Upper lobe of right lung (tissue), 1 donor: ENCODE measurements around the gene PELO. TPM values are rescaled to one million over a fixed set of nuclear protein-coding genes. Genes with fewer than 3 reads are reported as not detected.

Experiments
- ATAC-seq: fragments of 200-7000 bp; cut with Tn5 transposase; one replicate; pipeline ENCODE4 v1.9.1; 2020; ENCODE audit warnings: mild to moderate bottlenecking, moderate library complexity
- DNase-seq: peaks from one replicate; pipeline ENCODE4 v3.0.0-alpha.2; 2020
- H3K27ac ChIP-seq: fragments of 200-600 bp; one replicate; pipeline ENCODE4 v1.8.0; 2022
- H3K27me3 ChIP-seq: fragments of 200-600 bp; one replicate; pipeline ENCODE4 v1.8.0; 2022; ENCODE audit warnings: mild to moderate bottlenecking
- H3K36me3 ChIP-seq: fragments of 200-600 bp; one replicate; pipeline ENCODE4 v1.8.0; 2022
- H3K4me1 ChIP-seq: fragments of 200-600 bp; one replicate; pipeline ENCODE4 v1.8.0; 2022
- H3K4me3 ChIP-seq: fragments of 200-600 bp; one replicate; pipeline ENCODE4 v1.8.0; 2022; ENCODE audit warnings: mild to moderate bottlenecking
- H3K9me3 ChIP-seq: fragments of 200-600 bp; one replicate; pipeline ENCODE4 v1.8.0; 2022
- CTCF ChIP-seq: fragments of 200-600 bp; IDR thresholded peaks from one replicate; pipeline ENCODE4 v1.8.0; 2022; ENCODE audit warnings: antibody characterized with exemption
- intact Hi-C: fragments of 100-400 bp; cut with DNase I; formaldehyde crosslinking; loops from one replicate; pipeline ENCODE4 v1.11.0; 2022
- total RNA-seq: library from RNA; stranded (reverse); fragmentation: NEBNext Ultra II Directional; extraction: Animal tissue kit (Norgen Biotek cat#: 25700); gene quantifications from one replicate; pipeline ENCODE4 v1.2.1, GENCODE V29; 2021
- donor health status: DM: no; HTN: yes; CAD: no; lungs with severe emphysema.

The PELO gene
- total RNA-seq, 1 donor from 2014 or later: 41.3 TPM

GRCh38 chr5:52778781-52779180 lies 8.9 kb upstream of the PELO start:
- ATAC-seq: peak; percentile 21
- Histone ChIP-seq H3K27me3 (no peaks in the 10 kb centered on the region), H3K9me3 (no peaks in the 10 kb centered on the region), H3K27ac (no peak overlapping the region), H3K36me3 (no peaks in the 10 kb centered on the region), H3K4me3 (no peak overlapping the region), H3K4me1 (peaks cover 10% of the 10 kb centered on the region)
- TF ChIP-seq CTCF: no peak
- DNase-seq: no peak
- intact Hi-C loops: no loop called here

- DNase-seq: no peak
- no peak for ATAC-seq
- Histone ChIP-seq H3K4me3 (no peak overlapping the region), H3K9me3 (no peaks in the 10 kb centered on the region), H3K27ac (no peak overlapping the region), H3K4me1 (peaks cover 6% of the 10 kb centered on the region), H3K36me3 (no peaks in the 10 kb centered on the region), H3K27me3 (no peaks in the 10 kb centered on the region)
- TF ChIP-seq CTCF: no peak
- intact Hi-C loops: no loop called here
These were observed 8.5 kb upstream of the PELO start for GRCh38 chr5:52779213-52779612.

GRCh38 chr5:52783226-52783959 lies 4.3 kb upstream of the PELO start:
- ATAC-seq (peak; percentile 8), DNase-seq (no peak)
- Histone ChIP-seq H3K36me3 (no peaks in the 10 kb centered on the region), H3K27ac (no peak overlapping the region), H3K27me3 (no peaks in the 10 kb centered on the region), H3K4me3 (no peak overlapping the region), H3K9me3 (no peaks in the 10 kb centered on the region), H3K4me1 (peaks cover 7% of the 10 kb centered on the region)
- TF ChIP-seq CTCF: no peak
- intact Hi-C loops: no loop called here

GRCh38 chr5:52784737-52785136 lies 3.0 kb upstream of the PELO start:
- Histone ChIP-seq H3K4me1 (peaks cover 7% of the 10 kb centered on the region), H3K36me3 (no peaks in the 10 kb centered on the region), H3K4me3 (no peak overlapping the region), H3K27ac (no peak overlapping the region), H3K9me3 (no peaks in the 10 kb centered on the region), H3K27me3 (no peaks in the 10 kb centered on the region)
- intact Hi-C loops: no loop called here
- ATAC-seq: no peak
- DNase-seq: no peak
- no peak for TF ChIP-seq CTCF

GRCh38 chr5:52786391-52786790 lies 1.3 kb upstream of the PELO start:
- Histone ChIP-seq H3K36me3 (no peaks in the 10 kb centered on the region), H3K27ac (peak overlapping the region; percentile 85), H3K9me3 (no peaks in the 10 kb centered on the region), H3K4me3 (no peak overlapping the region), H3K4me1 (peaks cover 7% of the 10 kb centered on the region), H3K27me3 (no peaks in the 10 kb centered on the region)
- intact Hi-C loops: no loop called here
- no peak for TF ChIP-seq CTCF
- ATAC-seq (no peak), DNase-seq (no peak)
